Liver (tissue), 9 donors: ENCODE data around the gene ENPP3. TPM values are rescaled to one million over a fixed set of nuclear protein-coding genes. Genes with fewer than 3 reads are reported as not detected.

Experiments
- DNase-seq: peaks from one replicate; pipeline ENCODE4 v3.0.0-alpha.2; 2017; ENCODE audit warnings: low spot score
- H3K27ac ChIP-seq, 2 donors: one replicate each; pipeline ENCODE4 v1.7.0; 2013; ENCODE audit warnings: inconsistent platforms in 2 of 2, low read length in 2 of 2, control low read depth in 1 of 2, low read depth in 1 of 2, mild to moderate bottlenecking in 1 of 2
- H3K27me3 ChIP-seq, 4 donors: one replicate each; pipeline versions ENCODE4 v1.6.1 to v1.7.0; 2013; ENCODE audit warnings: low read length in 3 of 4, inconsistent platforms in 1 of 4, mild to moderate bottlenecking in 1 of 4, moderate library complexity in 1 of 4; ENCODE audit not compliant: control insufficient read depth in 4 of 4, insufficient read depth in 4 of 4
- H3K36me3 ChIP-seq, 4 donors: one replicate each; pipeline versions ENCODE4 v1.6.1 to v1.7.0; 2013; ENCODE audit warnings: low read length in 3 of 4, mild to moderate bottlenecking in 3 of 4, low read depth in 1 of 4, moderate library complexity in 1 of 4; ENCODE audit not compliant: control insufficient read depth in 4 of 4, insufficient read depth in 3 of 4
- H3K4me1 ChIP-seq, 4 donors: one replicate each; pipeline versions ENCODE4 v1.6.1 to v1.7.0; 2013; ENCODE audit warnings: low read length in 3 of 4, mild to moderate bottlenecking in 3 of 4, moderate library complexity in 1 of 4; ENCODE audit not compliant: control insufficient read depth in 4 of 4, insufficient read depth in 4 of 4
- H3K4me3 ChIP-seq, 3 donors: one replicate each; pipeline versions ENCODE4 v1.6.1 to v1.7.0; 2013; ENCODE audit warnings: low read length in 3 of 3, control low read depth in 1 of 3, low read depth in 1 of 3, mild to moderate bottlenecking in 1 of 3
- H3K9ac ChIP-seq, 2 donors: one replicate each; pipeline ENCODE4 v1.7.0; 2013; ENCODE audit warnings: low read length in 2 of 2, mild to moderate bottlenecking in 2 of 2, moderate library complexity in 2 of 2, control low read depth in 1 of 2, low read depth in 1 of 2
- H3K9me3 ChIP-seq, 4 donors: one replicate each; pipeline versions ENCODE4 v1.6.1 to v1.7.0; 2013; ENCODE audit warnings: low read length in 3 of 4; ENCODE audit not compliant: control insufficient read depth in 4 of 4
- CTCF ChIP-seq: fragments of 150-350 bp; IDR thresholded peaks from 2 replicates; pipeline ENCODE4 v1.5.1; 2017; ENCODE audit warnings: improper control_type of control experiment, low read depth, low read length; ENCODE audit not compliant: missing input control
- EGR1 ChIP-seq, 2 donors: IDR thresholded peaks; 2 replicates each; pipeline ENCODE4 v1.6.1; 2016 to 2018; ENCODE audit warnings: antibody characterized with exemption in 2 of 2, low read depth in 2 of 2
- GABPA ChIP-seq, 2 donors: IDR thresholded peaks in 1 of 2; conservative IDR thresholded peaks in 1 of 2; 2 replicates each; pipeline ENCODE4 v1.6.1; 2016; ENCODE audit warnings: antibody characterized with exemption in 2 of 2, mild to moderate bottlenecking in 1 of 2, moderate library complexity in 1 of 2
- HNF4A ChIP-seq, 2 donors: conservative IDR thresholded peaks; 2 replicates each; pipeline ENCODE4 v1.6.1; 2016; ENCODE audit warnings: antibody characterized with exemption in 2 of 2, mild to moderate bottlenecking in 2 of 2
- HNF4G ChIP-seq: IDR thresholded peaks from 2 replicates; pipeline ENCODE4 v1.6.1; 2016; ENCODE audit warnings: antibody characterized with exemption
- JUND ChIP-seq, 2 donors: IDR thresholded peaks; 2 replicates each; pipeline ENCODE4 v1.6.1; 2016; ENCODE audit warnings: antibody characterized with exemption in 2 of 2
- MAX ChIP-seq: IDR thresholded peaks from 2 replicates; pipeline ENCODE4 v1.6.1; 2016; ENCODE audit warnings: antibody characterized with exemption
- NR2F2 ChIP-seq: IDR thresholded peaks from 2 replicates; pipeline ENCODE4 v1.6.1; 2016; ENCODE audit warnings: antibody characterized with exemption
- RAD21 ChIP-seq, 2 donors: IDR thresholded peaks; 2 replicates each; pipeline ENCODE4 v1.6.1; 2016; ENCODE audit warnings: antibody characterized with exemption in 2 of 2, mild to moderate bottlenecking in 2 of 2
- RXRA ChIP-seq, 2 donors: IDR thresholded peaks; 2 replicates each; pipeline ENCODE4 v1.6.1; 2017 to 2018; ENCODE audit warnings: antibody characterized with exemption in 2 of 2, mild to moderate bottlenecking in 1 of 2
- SP1 ChIP-seq: IDR thresholded peaks from 2 replicates; pipeline ENCODE4 v1.6.1; 2018; ENCODE audit warnings: antibody characterized with exemption, mild to moderate bottlenecking
- TAF1 ChIP-seq: conservative IDR thresholded peaks from 2 replicates; pipeline ENCODE4 v1.6.1; 2016; ENCODE audit warnings: antibody characterized with exemption, mild to moderate bottlenecking
- YY1 ChIP-seq: IDR thresholded peaks from 2 replicates; pipeline ENCODE4 v1.6.1; 2016; ENCODE audit warnings: antibody characterized with exemption, mild to moderate bottlenecking
- WGBS: extraction: QIAGEN DNeasy Blood & Tissue Kit; methylation state at CpG from one replicate; pipeline ENCODE4 v1.1.7; 2013; 5-methylcytosine and 5-hydroxymethylcytosine counted together
- polyA plus RNA-seq, 2 donors: library from polyadenylated mRNA; stranded (reverse) in 1 of 2; unstranded in 1 of 2; fragments of 200-250 nt in 1 of 2; fragments of >200 nt in 1 of 2; fragmentation: Nextera tagmentation in 1 of 2; extraction: Ambion mirVana in 1 of 2; gene quantifications; one replicate each; pipeline versions ENCODE4 v1.2.1 to v1.2.3, GENCODE V29; 2013 to 2015
- total RNA-seq, 2 donors: library from RNA; depleted of rRNA; stranded (reverse); fragments of >200 nt; gene quantifications; one replicate each; pipeline ENCODE4 v1.2.3, GENCODE V29; 2014
- TF ChIP-seq, protein P1 (sequence below): IDR thresholded peaks from 2 replicates; pipeline ENCODE4 v1.6.1; 2016; ENCODE audit warnings: antibody characterized with exemption, mild to moderate bottlenecking
- TF ChIP-seq, protein P2 (sequence below): IDR thresholded peaks from 2 replicates; pipeline ENCODE4 v1.6.1; 2016; ENCODE audit warnings: antibody characterized with exemption
- donor health status: healthy.
- donor health status: healthy.
- donor health status: healthy.
- donor health status: healthy.
- donor health status: healthy.

The ENPP3 gene
- total and polyA plus RNA-seq, 4 donors = 0.51 to 6.1 (median 1.1) TPM

- no peaks in the 10 kb centered on the region for H3K4me1 ChIP-seq
- DNase-seq = no peak
- H3K27ac ChIP-seq = no peak overlapping the region
- no peak overlapping the region for H3K4me3 ChIP-seq
- H3K9ac ChIP-seq = no peak overlapping the region
- H3K9me3 ChIP-seq = no peaks in the 10 kb centered on the region
- 93% methylated on average over 1 of the region's 1 CpG for WGBS
- H3K27me3 ChIP-seq = no peaks in the 10 kb centered on the region
- no peaks in the 10 kb centered on the region for H3K36me3 ChIP-seq
- TF ChIP-seq TAF1 (no peak), MAX (no peak), NR2F2 (no peak), CTCF (no peak), YY1 (no peak), EGR1 (IDR thresholded peaks at IDR 0.05; ENCODE audit: low read depth in 2 of 2) (no peak), RAD21 (IDR thresholded peaks at IDR 0.05) (no peak), RXRA (IDR thresholded peaks at IDR 0.05) (no peak)
- TF ChIP-seq, protein P1, sequence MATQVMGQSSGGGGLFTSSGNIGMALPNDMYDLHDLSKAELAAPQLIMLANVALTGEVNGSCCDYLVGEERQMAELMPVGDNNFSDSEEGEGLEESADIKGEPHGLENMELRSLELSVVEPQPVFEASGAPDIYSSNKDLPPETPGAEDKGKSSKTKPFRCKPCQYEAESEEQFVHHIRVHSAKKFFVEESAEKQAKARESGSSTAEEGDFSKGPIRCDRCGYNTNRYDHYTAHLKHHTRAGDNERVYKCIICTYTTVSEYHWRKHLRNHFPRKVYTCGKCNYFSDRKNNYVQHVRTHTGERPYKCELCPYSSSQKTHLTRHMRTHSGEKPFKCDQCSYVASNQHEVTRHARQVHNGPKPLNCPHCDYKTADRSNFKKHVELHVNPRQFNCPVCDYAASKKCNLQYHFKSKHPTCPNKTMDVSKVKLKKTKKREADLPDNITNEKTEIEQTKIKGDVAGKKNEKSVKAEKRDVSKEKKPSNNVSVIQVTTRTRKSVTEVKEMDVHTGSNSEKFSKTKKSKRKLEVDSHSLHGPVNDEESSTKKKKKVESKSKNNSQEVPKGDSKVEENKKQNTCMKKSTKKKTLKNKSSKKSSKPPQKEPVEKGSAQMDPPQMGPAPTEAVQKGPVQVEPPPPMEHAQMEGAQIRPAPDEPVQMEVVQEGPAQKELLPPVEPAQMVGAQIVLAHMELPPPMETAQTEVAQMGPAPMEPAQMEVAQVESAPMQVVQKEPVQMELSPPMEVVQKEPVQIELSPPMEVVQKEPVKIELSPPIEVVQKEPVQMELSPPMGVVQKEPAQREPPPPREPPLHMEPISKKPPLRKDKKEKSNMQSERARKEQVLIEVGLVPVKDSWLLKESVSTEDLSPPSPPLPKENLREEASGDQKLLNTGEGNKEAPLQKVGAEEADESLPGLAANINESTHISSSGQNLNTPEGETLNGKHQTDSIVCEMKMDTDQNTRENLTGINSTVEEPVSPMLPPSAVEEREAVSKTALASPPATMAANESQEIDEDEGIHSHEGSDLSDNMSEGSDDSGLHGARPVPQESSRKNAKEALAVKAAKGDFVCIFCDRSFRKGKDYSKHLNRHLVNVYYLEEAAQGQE = no peak
Measured at GRCh38 chr6:131644921-131645320, 7.8 kb downstream of the ENPP3 start.

DNA sequence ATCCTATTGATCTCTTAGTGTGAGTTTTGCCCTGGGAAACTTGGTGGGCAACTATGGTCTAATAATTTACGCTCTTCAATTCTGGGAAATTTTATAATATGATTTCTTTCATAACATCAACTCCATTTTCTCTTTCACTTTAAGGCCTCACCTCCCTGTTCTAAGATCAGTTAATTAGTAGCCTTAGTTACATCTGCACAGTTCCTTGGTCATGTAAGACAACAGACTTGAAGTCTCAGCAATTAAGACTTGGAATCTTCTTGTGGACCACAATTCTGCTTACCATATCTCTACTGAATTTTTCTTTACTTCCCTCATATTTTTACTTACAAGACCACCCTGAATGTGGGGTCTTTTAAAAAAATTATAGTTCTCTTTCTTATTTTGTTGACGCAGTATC lies 8.7 kb downstream of the ENPP3 start:
- 91% methylated on average over 2 of the region's 2 CpGs for WGBS
- no peak overlapping the region for H3K27ac ChIP-seq
- no peaks in the 10 kb centered on the region for H3K4me1 ChIP-seq
- no peaks in the 10 kb centered on the region for H3K36me3 ChIP-seq
- DNase-seq = no peak
- no peaks in the 10 kb centered on the region for H3K9me3 ChIP-seq
- TF ChIP-seq MAX = no peak
- no peak for TF ChIP-seq HNF4G
- TF ChIP-seq JUND (IDR thresholded peaks at IDR 0.05) = no peak
- no peak for TF ChIP-seq SP1
- no peak for TF ChIP-seq YY1
- H3K4me3 ChIP-seq = no peak overlapping the region
- H3K27me3 ChIP-seq = no peaks in the 10 kb centered on the region
- no peak overlapping the region for H3K9ac ChIP-seq

DNA sequence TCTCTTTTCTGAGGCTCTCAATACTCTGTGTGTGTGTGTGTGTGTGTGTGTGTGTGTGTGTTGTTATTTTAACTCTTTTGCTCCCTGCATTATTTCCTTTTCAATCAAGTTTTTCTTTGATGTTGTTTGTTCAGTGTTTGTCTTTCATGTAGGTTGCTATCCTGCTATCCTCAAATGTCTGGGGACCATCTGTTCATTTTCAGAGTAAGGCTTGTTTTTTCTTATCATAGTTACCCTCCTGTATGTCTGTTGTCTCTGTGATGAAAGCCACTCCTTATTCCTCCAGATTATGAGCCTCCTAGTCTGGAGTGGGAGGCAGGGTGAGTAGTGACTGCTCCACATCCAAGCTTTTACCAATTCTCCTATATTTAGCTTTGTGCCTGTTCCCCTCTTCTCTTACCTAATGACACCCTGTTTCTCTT lies 9.2 kb downstream of the ENPP3 start:
- H3K27me3 ChIP-seq = no peaks in the 10 kb centered on the region
- no peaks in the 10 kb centered on the region for H3K4me1 ChIP-seq
- no peak overlapping the region for H3K9ac ChIP-seq
- no peak overlapping the region for H3K27ac ChIP-seq
- no peaks in the 10 kb centered on the region for H3K36me3 ChIP-seq
- no peak for DNase-seq
- H3K9me3 ChIP-seq = no peaks in the 10 kb centered on the region
- no peak overlapping the region for H3K4me3 ChIP-seq
- TF ChIP-seq TAF1 (no peak), GABPA (IDR thresholded peaks at IDR 0.05 in 1 of 2, conservative IDR thresholded peaks at IDR 0.05 in 1 of 2) (no peak), SP1 (no peak), CTCF (no peak), EGR1 (IDR thresholded peaks at IDR 0.05; ENCODE audit: low read depth in 2 of 2) (no peak), JUND (IDR thresholded peaks at IDR 0.05) (no peak), HNF4A (conservative IDR thresholded peaks at IDR 0.05) (no peak), YY1 (no peak)
- TF ChIP-seq, protein P1 = no peak
- TF ChIP-seq, protein P2, sequence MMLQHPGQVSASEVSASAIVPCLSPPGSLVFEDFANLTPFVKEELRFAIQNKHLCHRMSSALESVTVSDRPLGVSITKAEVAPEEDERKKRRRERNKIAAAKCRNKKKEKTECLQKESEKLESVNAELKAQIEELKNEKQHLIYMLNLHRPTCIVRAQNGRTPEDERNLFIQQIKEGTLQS = no peak
